HCT116 (cell line): ENCODE measurements around the gene NPEPL1. TPM values are rescaled to one million over a fixed set of nuclear protein-coding genes. Genes with fewer than 3 reads are reported as not detected.

Source experiments
- ATAC-seq: fragments of 200-7000 bp; cut with Tn5 transposase; 2 replicates; pipeline ENCODE4 v1.9.1; 2020; ENCODE audit warnings: mild to moderate bottlenecking, moderate library complexity
- BruUV-seq: library from RNA; stranded (reverse); fragments of 400-500 nt; replicated peaks from 2 replicates; lab custom pipeline; 2021; lab: Mats Ljungman, UMichigan
- CTCF ChIA-PET: fragments of 300-600 bp; sonication (Branson Sonifier 250); formaldehyde crosslinking; loops from one replicate; lab custom pipeline; 2021; ENCODE audit warnings: antibody characterized with exemption; lab: Charles Lee
- POLR2A ChIA-PET: fragments of 300-600, 350-600 bp; sonication (Branson Sonifier 250); formaldehyde crosslinking; loops from one replicate; lab custom pipeline; 2021; ENCODE audit warnings: antibody characterized with exemption; lab: Charles Lee
- RAD21 ChIA-PET, 2 experiments: fragments of 300-600 bp; sonication (Branson Sonifier 250); formaldehyde crosslinking; loops; one replicate each; lab custom pipeline; 2023; ENCODE audit warnings: low total read pairs in 2 of 2; ENCODE audit not compliant: uncharacterized antibody in 2 of 2, unreplicated experiment in 2 of 2, low non-redundant PET in 1 of 2; lab: Charles Lee
- DNase-seq: peaks from one replicate; pipeline ENCODE4 v3.0.0-alpha.2; 2010; ENCODE audit warnings: low read depth, low spot score
- H2AFZ ChIP-seq: fragments of 200-600 bp; shearing (Covaris generic), sonication (generic); 2 replicates; pipeline ENCODE4 v1.6.1; 2017; ENCODE audit warnings: low read depth, mixed run types, mixed read lengths, antibody characterized with exemption, low read length; ENCODE audit not compliant: poor library complexity, severe bottlenecking
- H3K27ac ChIP-seq: 2 replicates; pipeline ENCODE4 v1.5.1; 2012; ENCODE audit warnings: low read depth, low read length
- H3K27me3 ChIP-seq: fragments of 200-600 bp; sonication (generic); 2 replicates; pipeline ENCODE4 v1.6.1; 2016; ENCODE audit warnings: mixed run types, low read length, mixed read lengths; ENCODE audit not compliant: insufficient read depth
- H3K36me3 ChIP-seq, 2 experiments: fragments of 200-500 bp in 1 of 2; fragments of 200-600 bp in 1 of 2; sonication (Bioruptor generic) in 1 of 2; sonication (generic) in 1 of 2; 2 replicates each; pipeline versions ENCODE4 v1.5.1 to v1.6.1; 2014 to 2016; ENCODE audit warnings: low read length in 2 of 2, inconsistent platforms in 1 of 2, mixed read lengths in 1 of 2, mixed run types in 1 of 2; ENCODE audit not compliant: insufficient read depth in 2 of 2, control insufficient read depth in 1 of 2
- H3K4me1 ChIP-seq, 2 experiments: fragments of 200-600 bp in 1 of 2; sonication (generic) in 1 of 2; 2 replicates each; pipeline versions ENCODE4 v1.5.1 to v1.6.1; 2012 to 2017; ENCODE audit warnings: low read length in 2 of 2, inconsistent platforms in 1 of 2, mild to moderate bottlenecking in 1 of 2, mixed read lengths in 1 of 2, mixed run types in 1 of 2, moderate library complexity in 1 of 2; ENCODE audit not compliant: insufficient read depth in 2 of 2, control insufficient read depth in 1 of 2
- H3K4me2 ChIP-seq: fragments of 200-600 bp; sonication (generic); 2 replicates; pipeline ENCODE4 v1.6.1; 2017; ENCODE audit warnings: mixed run types, low read length, mixed read lengths
- H3K4me3 ChIP-seq, 2 experiments: fragments of 200-600 bp in 1 of 2; sonication (generic) in 1 of 2; replicated peaks in 1 of 2; 2 replicates each; pipeline ENCODE4 v1.5.1; 2011 to 2016; ENCODE audit warnings: low read length in 2 of 2, control low read depth in 1 of 2, low read depth in 1 of 2, mild to moderate bottlenecking in 1 of 2, mixed read lengths in 1 of 2, mixed run types in 1 of 2
- H3K79me2 ChIP-seq: fragments of 200-600 bp; sonication (generic); 2 replicates; pipeline ENCODE4 v1.6.1; 2017; ENCODE audit warnings: mild to moderate bottlenecking, mixed run types, low read length, moderate library complexity, mixed read lengths; ENCODE audit not compliant: insufficient read depth
- H3K9ac ChIP-seq: fragments of 200-600 bp; sonication (generic); 2 replicates; pipeline ENCODE4 v1.6.1; 2016; ENCODE audit warnings: low read length, mixed read lengths
- H3K9me2 ChIP-seq: fragments of 200-600 bp; sonication (generic), shearing (Covaris generic); 2 replicates; pipeline ENCODE4 v1.6.1; 2017; ENCODE audit warnings: mixed run types, mild to moderate bottlenecking, moderate library complexity; ENCODE audit not compliant: insufficient read depth
- H3K9me3 ChIP-seq, 2 experiments: fragments of 200-500 bp in 1 of 2; fragments of 200-600 bp in 1 of 2; sonication (Bioruptor generic) in 1 of 2; sonication (generic) in 1 of 2; 2 replicates each; pipeline ENCODE4 v1.6.1; 2014 to 2017; ENCODE audit warnings: low read length in 2 of 2, mixed read lengths in 2 of 2, inconsistent platforms in 1 of 2, low read depth in 1 of 2, mild to moderate bottlenecking in 1 of 2, mixed run types in 1 of 2, moderate library complexity in 1 of 2; ENCODE audit not compliant: control insufficient read depth in 1 of 2, insufficient read depth in 1 of 2
- H4K20me1 ChIP-seq: fragments of 200-600 bp; sonication (generic), shearing (Covaris generic); 2 replicates; pipeline ENCODE4 v1.6.1; 2017; ENCODE audit warnings: mixed run types, mild to moderate bottlenecking, moderate library complexity; ENCODE audit not compliant: insufficient read depth
- ELF1 ChIP-seq: IDR thresholded peaks from 2 replicates; pipeline ENCODE4 v1.6.1; 2012; ENCODE audit warnings: low read depth, borderline replicate concordance
- FOSL1 ChIP-seq: IDR thresholded peaks from 2 replicates; pipeline ENCODE4 v1.6.1; 2012; ENCODE audit warnings: low read depth
- POLR2AphosphoS5 ChIP-seq: IDR thresholded peaks from 2 replicates; pipeline ENCODE4 v1.6.1; 2011; ENCODE audit warnings: mild to moderate bottlenecking, low read depth, low read length, moderate library complexity
- SIN3A ChIP-seq: IDR thresholded peaks from 2 replicates; pipeline ENCODE4 v1.6.1; 2012; ENCODE audit warnings: low read depth
- SRF ChIP-seq: IDR thresholded peaks from 2 replicates; pipeline ENCODE4 v1.6.1; 2012; ENCODE audit warnings: low read depth
- TCF7L2 ChIP-seq: IDR thresholded peaks from 2 replicates; pipeline ENCODE4 v1.7.0; 2011; ENCODE audit warnings: borderline replicate concordance, inconsistent platforms; ENCODE audit not compliant: insufficient read depth, insufficient read length; ENCODE audit errors: extremely low read depth
- ZBTB33 ChIP-seq: IDR thresholded peaks from 2 replicates; pipeline ENCODE4 v1.6.1; 2011; ENCODE audit warnings: mild to moderate bottlenecking, low read length, moderate library complexity; ENCODE audit not compliant: insufficient replicate concordance; ENCODE audit errors: extremely low read depth
- ZFX ChIP-seq: fragments of 450-650 bp; IDR thresholded peaks from 2 replicates; pipeline ENCODE4 v1.6.1; 2017
- intact Hi-C: fragments of 100-400 bp; cut with micrococcal nuclease; formaldehyde crosslinking; loops from 2 replicates; pipeline ENCODE4 v1.10.0; 2022
- total RNA-seq: library from RNA; stranded (reverse); gene quantifications from one replicate; pipeline ENCODE4 v1.2.1, GENCODE V29; 2021; ENCODE audit not compliant: unreplicated experiment
- TF ChIP-seq, protein P1 (sequence below): IDR thresholded peaks from 2 replicates; pipeline ENCODE4 v1.6.1; 2012; ENCODE audit warnings: low read depth
- TF ChIP-seq, protein P2 (sequence below): IDR thresholded peaks from 2 replicates; pipeline ENCODE4 v1.6.1; 2012

The NPEPL1 gene
- total RNA-seq, 1 experiment from 2014 or later = 16.6 TPM

- BruUV-seq = no TSS peak
- CTCF ChIA-PET = no interaction called here
- RAD21 ChIA-PET = no interaction called here
- Histone ChIP-seq H3K9me3 (no peaks in the 10 kb centered on the region), H3K4me3 (no peak overlapping the region), H3K79me2 (no peaks in the 10 kb centered on the region), H3K9ac (no peak overlapping the region), H2AFZ (no peak overlapping the region), H3K36me3 (peaks cover 40 to 44% of the 10 kb centered on the region in 2 experiments), H4K20me1 (no peaks in the 10 kb centered on the region), H3K4me2 (no peak overlapping the region), H3K4me1 (no peaks in the 10 kb centered on the region), H3K9me2 (no peaks in the 10 kb centered on the region), H3K27ac (no peak overlapping the region), H3K27me3 (no peaks in the 10 kb centered on the region)
- intact Hi-C loops = no loop called here
- no peak for DNase-seq
- ATAC-seq = no peak
- POLR2A ChIA-PET = no interaction called here
- no peak for TF ChIP-seq TCF7L2
- no peak for TF ChIP-seq POLR2AphosphoS5
- TF ChIP-seq ELF1 = no peak
- TF ChIP-seq SRF = no peak
These were observed 17.4 kb upstream of the NPEPL1 start for GRCh38 chr20:58675146-58675584.

DNA sequence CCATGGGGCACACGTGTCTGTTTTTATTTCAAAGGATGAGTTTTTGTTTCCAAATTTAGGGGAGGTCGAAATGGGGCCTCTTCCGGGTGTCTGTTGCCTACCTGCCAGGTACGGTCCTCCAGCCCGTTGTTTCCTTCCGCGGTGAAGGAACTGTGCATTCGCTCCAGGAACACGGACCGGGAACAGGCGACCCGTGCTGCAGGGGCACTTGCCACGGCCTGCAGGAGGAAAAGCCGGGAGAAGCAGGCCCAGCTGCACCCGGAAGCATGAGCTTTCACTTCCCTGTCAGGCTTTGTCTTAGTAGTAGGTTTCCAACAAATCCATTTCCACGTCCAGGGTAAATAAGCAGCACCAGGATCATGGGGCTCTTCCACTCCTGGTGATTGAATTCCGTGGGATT, 17.0 kb upstream of the NPEPL1 start:
- Histone ChIP-seq H3K9me2 (no peaks in the 10 kb centered on the region), H3K4me1 (no peaks in the 10 kb centered on the region), H3K4me2 (no peak overlapping the region), H3K27ac (no peak overlapping the region), H3K9ac (no peak overlapping the region), H3K79me2 (no peaks in the 10 kb centered on the region), H3K4me3 (no peak overlapping the region), H4K20me1 (no peaks in the 10 kb centered on the region), H3K9me3 (no peaks in the 10 kb centered on the region), H3K36me3 (peaks cover 36 to 41% of the 10 kb centered on the region in 2 experiments), H3K27me3 (no peaks in the 10 kb centered on the region), H2AFZ (no peak overlapping the region)
- intact Hi-C loops = no loop called here
- DNase-seq (no peak), ATAC-seq (no peak)
- CTCF ChIA-PET = no interaction called here
- POLR2A ChIA-PET = no interaction called here
- RAD21 ChIA-PET = no interaction called here
- BruUV-seq = no TSS peak
- TF ChIP-seq SRF = no peak
- TF ChIP-seq, protein P1, sequence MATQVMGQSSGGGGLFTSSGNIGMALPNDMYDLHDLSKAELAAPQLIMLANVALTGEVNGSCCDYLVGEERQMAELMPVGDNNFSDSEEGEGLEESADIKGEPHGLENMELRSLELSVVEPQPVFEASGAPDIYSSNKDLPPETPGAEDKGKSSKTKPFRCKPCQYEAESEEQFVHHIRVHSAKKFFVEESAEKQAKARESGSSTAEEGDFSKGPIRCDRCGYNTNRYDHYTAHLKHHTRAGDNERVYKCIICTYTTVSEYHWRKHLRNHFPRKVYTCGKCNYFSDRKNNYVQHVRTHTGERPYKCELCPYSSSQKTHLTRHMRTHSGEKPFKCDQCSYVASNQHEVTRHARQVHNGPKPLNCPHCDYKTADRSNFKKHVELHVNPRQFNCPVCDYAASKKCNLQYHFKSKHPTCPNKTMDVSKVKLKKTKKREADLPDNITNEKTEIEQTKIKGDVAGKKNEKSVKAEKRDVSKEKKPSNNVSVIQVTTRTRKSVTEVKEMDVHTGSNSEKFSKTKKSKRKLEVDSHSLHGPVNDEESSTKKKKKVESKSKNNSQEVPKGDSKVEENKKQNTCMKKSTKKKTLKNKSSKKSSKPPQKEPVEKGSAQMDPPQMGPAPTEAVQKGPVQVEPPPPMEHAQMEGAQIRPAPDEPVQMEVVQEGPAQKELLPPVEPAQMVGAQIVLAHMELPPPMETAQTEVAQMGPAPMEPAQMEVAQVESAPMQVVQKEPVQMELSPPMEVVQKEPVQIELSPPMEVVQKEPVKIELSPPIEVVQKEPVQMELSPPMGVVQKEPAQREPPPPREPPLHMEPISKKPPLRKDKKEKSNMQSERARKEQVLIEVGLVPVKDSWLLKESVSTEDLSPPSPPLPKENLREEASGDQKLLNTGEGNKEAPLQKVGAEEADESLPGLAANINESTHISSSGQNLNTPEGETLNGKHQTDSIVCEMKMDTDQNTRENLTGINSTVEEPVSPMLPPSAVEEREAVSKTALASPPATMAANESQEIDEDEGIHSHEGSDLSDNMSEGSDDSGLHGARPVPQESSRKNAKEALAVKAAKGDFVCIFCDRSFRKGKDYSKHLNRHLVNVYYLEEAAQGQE = no peak
- TF ChIP-seq TCF7L2 = no peak
- no peak for TF ChIP-seq ZBTB33
- no peak for TF ChIP-seq FOSL1
- no peak for TF ChIP-seq SIN3A
- no peak for TF ChIP-seq ZFX
- TF ChIP-seq, protein P2, sequence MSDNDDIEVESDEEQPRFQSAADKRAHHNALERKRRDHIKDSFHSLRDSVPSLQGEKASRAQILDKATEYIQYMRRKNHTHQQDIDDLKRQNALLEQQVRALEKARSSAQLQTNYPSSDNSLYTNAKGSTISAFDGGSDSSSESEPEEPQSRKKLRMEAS = no peak
